A549 treated with ZK216348 at 1 μM for 4 hours (cell line): ENCODE results near the gene MTX1. TPM values are rescaled to one million over a fixed set of nuclear protein-coding genes. Genes with fewer than 3 reads are reported as not detected.

Experiments used
- total RNA-seq: library from RNA; stranded (reverse); fragments of 200-300 nt; extraction: Qiagen RNA extraction; gene quantifications from 5 replicates; pipeline ENCODE4 v1.2.3, GENCODE V29; 2022; ENCODE audit warnings: low read depth

The MTX1 gene, protein sequence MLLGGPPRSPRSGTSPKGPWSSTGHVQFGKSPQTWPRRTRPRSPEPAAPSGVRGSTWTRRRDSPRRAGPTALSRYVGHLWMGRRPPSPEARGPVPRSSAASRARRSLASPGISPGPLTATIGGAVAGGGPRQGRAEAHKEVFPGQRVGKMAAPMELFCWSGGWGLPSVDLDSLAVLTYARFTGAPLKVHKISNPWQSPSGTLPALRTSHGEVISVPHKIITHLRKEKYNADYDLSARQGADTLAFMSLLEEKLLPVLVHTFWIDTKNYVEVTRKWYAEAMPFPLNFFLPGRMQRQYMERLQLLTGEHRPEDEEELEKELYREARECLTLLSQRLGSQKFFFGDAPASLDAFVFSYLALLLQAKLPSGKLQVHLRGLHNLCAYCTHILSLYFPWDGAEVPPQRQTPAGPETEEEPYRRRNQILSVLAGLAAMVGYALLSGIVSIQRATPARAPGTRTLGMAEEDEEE
- 53.5 to 74.7 TPM (median 69.1 TPM) in 5 replicates for total RNA-seq

DNA sequence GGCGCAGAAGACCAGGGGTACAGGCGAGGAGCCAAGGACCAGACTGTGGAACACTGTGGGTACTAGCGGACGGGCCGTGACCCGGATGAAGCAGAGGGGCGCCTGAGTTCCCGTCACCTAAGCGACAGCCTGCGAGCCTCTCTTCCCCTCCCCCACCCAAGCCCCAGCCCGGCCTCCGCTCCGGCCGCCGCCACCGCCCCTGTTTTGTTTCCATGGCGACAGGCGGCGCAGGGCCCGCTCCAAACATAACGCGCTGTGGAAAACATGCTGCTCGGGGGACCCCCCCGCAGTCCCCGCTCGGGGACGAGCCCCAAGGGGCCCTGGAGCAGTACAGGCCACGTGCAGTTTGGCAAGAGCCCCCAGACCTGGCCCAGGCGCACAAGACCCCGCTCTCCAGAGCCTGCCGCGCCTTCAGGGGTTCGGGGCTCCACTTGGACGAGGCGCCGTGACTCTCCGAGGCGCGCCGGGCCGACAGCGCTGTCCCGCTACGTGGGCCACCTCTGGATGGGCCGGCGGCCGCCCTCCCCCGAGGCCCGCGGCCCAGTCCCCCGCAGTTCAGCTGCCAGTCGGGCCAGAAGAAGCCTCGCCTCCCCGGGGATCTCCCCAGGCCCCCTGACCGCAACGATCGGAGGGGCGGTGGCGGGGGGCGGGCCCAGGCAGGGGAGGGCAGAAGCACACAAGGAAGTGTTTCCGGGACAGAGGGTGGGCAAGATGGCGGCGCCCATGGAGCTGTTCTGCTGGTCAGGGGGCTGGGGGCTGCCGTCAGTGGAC, at the start of gene MTX1:
MTX1 (plus strand) TSS at position 155 of the 771 bp plus-strand sequence; CDS start at position 265, 110 bp downstream.

DNA sequence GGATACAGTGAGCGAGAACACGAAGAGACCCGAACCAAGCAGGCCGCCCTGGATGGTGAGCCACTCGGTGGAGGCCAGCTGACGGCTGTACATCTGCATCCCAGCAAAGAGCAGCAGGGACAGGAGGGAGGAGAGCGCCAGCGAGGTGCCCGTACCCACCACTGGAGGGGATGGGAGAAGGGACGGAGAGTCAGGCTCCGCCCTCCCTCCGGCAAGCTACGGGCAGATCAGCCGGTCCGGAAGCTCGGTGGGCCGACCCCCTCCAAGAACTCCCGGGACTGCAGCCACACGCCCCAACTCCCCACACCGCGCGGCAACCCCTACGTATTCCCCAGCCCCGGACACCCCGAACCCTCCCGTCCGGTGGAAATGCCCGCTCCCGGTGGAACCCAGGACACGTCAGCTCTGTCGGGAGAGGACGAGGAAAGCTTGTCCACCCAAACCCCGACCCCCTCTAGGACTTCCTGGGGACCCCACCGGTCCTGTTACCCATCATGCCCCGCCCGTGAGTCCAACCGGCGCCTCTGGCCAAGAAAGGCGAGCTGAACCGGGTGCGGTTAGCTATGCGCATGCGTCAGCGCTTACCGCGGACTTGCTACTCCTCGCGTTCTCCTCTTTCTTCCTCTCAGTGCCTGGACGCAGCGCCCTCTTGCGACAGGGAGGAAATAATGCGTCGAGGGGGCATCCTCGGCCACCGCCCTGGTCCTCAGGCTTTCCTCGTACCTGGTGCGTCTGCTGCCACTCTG, 35.6 kb upstream of the MTX1 start, which contains the start of gene KRTCAP2:
KRTCAP2 (minus strand) TSS at position 573 of the 746 bp plus-strand sequence; CDS start at position 493, 80 bp downstream.

DNA sequence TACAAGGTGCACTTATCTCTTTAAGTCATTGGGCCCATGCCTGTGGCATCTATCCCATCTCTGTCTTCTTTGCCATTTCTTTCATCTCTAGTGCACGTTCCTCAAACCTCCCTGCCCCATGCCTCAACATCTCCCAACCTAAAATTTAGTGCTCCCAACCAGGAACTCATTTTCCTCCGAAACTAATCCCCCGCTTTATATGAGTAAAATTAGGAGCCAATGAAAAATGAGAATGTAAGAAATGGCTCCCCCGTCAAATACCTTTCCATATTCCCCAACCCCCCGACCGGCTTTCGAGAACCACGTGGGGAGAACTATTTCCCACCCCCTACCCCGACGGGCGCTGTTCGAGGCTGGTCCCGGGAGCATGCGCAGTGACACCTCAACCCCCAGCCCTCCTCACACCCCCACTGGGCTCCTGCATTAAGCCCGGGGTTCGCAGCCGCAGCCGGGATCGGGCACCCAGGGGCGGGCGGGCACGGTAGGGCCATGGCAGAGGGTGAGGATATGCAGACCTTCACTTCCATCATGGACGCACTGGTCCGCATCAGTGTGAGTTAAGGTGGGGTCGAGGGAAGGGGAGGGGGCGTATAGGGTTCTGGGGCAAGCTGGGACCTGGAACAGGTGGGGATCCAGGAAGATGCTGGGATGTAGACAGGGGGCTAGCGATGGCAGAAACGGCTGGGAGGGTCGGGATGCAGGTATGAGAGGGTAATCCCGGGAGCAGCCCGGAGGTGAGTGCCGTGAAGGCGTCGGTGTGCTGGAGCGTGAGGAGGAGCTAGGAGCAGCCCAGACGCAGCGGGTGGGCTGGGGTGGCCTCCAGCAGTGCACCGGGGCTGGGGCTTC, 34.8 kb upstream of the MTX1 start, which contains the start of gene TRIM46:
TRIM46 (plus strand) TSS at position 372 of the 846 bp plus-strand sequence; CDS start at position 490, 118 bp downstream.

DNA sequence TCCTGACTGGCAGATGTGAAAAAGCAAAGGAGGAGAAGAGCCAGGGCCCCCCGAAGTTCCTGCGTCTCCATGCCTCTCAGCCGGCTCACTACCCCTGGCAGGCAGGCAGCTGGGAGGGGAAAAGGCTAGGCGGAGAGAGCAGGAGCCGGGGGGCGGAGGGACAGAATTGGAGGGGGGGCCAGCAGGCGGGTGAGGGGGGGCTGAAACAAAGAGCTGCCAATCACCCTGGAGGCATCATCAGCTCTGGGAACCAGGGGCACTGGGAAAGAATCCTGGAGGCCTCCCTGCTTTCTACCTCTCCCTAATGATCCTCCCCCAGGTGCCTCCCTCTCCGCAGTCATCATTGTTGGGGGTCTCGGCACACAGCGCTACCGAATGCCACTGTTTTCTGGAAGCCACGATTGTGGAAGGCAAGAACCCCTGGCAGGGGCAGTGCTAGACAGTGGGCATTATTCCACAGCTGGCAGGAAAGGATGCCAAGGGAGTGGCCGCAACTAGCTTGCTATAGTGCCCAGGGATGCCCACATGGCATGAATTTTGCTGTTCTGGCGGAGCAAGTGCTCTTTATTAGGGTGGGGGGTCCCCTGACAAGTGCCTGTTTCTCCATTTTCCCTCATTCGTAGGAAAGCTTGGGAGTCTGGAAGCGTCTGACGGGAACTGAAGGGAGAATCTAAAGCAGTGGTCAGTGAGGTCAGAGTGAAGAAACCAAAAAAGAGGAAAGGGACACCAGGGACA, 522 bp upstream of the MTX1 start, which contains the start of gene THBS3:
THBS3 (minus strand) TSS at position 92 of the 735 bp plus-strand sequence; CDS start at position 71, 21 bp downstream.

DNA sequence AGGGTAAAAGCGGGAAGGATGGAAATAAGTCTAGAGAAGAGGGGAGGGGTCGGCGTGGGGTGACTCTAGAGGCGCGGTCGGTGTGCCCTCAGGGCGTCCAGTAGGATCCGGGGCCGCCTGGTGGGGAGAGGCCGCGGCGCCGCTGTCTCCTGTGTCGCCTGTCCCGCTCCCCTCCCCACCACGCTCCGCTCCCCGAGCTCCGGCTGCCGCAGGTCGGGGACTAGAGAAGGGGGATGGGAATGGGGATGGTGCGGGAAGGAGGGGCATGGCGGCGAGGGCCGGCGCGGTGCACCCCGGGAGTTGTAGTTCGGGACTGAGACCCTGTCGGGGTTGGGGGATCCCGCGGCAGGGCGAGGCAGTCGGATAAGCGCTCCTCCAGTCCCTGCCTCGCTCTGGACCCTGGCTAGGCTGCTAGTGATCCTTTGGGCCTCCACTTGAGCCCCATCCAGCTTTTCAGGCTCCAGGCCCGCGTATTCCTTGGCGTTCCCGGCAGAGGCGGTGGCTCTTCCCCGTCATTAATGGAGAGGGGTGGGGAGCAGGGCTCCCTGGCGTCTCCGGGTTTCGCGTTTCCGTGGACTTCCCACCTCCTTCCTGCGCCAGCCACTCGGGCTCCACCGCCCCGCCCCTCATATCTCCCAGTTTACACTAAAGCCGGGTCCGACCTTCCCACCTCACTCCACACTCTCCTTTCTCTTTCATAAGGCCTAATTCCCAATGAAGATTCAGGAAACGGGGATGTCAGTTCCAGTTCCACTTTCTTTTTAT, 46.9 kb downstream of the MTX1 start, which contains the start of gene ENTREP3:
ENTREP3 (minus strand) TSS at position 241 of the 765 bp plus-strand sequence. CDS start 606 bp downstream, outside the sequence.

DNA sequence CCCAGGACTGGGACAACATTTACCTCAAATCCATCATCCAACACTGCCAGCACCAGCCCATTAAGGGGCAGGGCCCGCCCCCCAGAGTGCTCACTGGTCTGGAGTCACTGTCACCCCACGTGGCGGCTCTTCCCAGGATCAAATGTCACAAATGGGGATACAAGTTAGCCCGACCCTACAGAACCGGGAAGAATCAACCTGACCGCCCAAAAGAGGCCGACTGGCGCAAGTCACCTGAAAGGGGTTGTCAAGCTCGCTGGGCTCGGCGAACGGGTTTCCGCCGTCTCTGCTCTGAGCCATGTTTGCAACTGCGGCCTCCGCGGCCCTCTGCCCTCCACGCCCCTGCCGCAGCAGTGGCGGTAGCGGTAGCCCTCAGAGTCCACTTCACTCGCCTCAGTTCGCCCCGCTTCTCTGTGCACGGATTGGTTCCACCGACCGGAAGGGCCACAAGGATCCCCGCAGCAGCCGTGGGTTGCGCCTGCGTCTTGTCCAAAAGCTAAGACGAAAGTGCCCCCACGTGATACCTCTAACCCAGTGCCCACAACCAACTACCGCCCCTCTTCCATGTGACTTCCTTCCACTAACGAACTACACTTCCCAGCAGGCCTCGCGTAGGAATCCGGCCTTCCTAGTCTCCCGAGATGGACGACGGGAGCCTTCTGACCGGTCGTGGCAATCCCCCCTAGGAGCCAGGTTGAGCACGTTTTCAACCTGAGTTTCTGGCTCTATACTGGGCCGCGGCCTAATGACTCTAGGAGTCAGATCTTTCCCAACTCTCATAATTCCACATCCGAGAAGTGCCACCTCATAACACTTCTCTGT, 53.6 kb downstream of the MTX1 start, which contains the start of gene SCAMP3:
SCAMP3 (minus strand) TSS at position 509 of the 822 bp plus-strand sequence; CDS start at position 300, 209 bp downstream.

Other genes starting within 250 kb of the MTX1 start
- 17.3 to 25.2 TPM (median 22.8 TPM) in 5 replicates for gene PYGO2, start 246.9 kb upstream of the MTX1 start, total RNA-seq
- 127 to 198 TPM (median 190 TPM) in 5 replicates for gene SHC1, start 237.9 kb upstream of the MTX1 start, total RNA-seq
- 315 to 374 TPM (median 341 TPM) in 5 replicates for gene CKS1B, start 234.0 kb upstream of the MTX1 start, total RNA-seq
- gene FLAD1, start 225.4 kb upstream of the MTX1 start, total RNA-seq, result 32.7 to 48.4 TPM (median 44.8 TPM) in 5 replicates
- not detected in 5 replicates for gene LENEP, start 215.1 kb upstream of the MTX1 start, total RNA-seq
- gene ZBTB7B, start 205.9 kb upstream of the MTX1 start, total RNA-seq, result 23.6 to 45.7 TPM (median 42.3 TPM) in 5 replicates
- 0.47 to 0.72 TPM (median 0.64 TPM) in 4 of 5 replicates, not detected in the other for gene DCST2, start 174.9 kb upstream of the MTX1 start, total RNA-seq
- not detected in 5 replicates for gene DCST1, start 174.9 kb upstream of the MTX1 start, total RNA-seq
- gene ADAM15, start 157.4 kb upstream of the MTX1 start, total RNA-seq, result 43.4 to 105 TPM (median 89.4 TPM) in 5 replicates
- 7.5 to 11.6 TPM (median 10.4 TPM) in 5 replicates for gene EFNA4, start 145.0 kb upstream of the MTX1 start, total RNA-seq
- gene EFNA3, start 129.9 kb upstream of the MTX1 start, total RNA-seq, result 5.0 to 6.2 TPM (median 5.8 TPM) in 5 replicates
- 25.9 to 37.5 TPM (median 31.4 TPM) in 5 replicates for gene EFNA1, start 80.8 kb upstream of the MTX1 start, total RNA-seq
- gene SLC50A1, start 72.8 kb upstream of the MTX1 start, total RNA-seq, result 30.3 to 36.9 TPM (median 34.9 TPM) in 5 replicates
- gene DPM3, start 68.2 kb upstream of the MTX1 start, total RNA-seq, result 48.3 to 103 TPM (median 102 TPM) in 5 replicates
- 165 to 271 TPM (median 248 TPM) in 5 replicates for gene KRTCAP2, start 35.4 kb upstream of the MTX1 start, total RNA-seq
- 1.0 to 3.1 TPM (median 1.8 TPM) in 5 replicates for gene TRIM46, start 34.8 kb upstream of the MTX1 start, total RNA-seq
- 6.7 to 10.8 TPM (median 9.2 TPM) in 5 replicates for gene THBS3, start 798 bp upstream of the MTX1 start, total RNA-seq
- gene ENTREP3, start 46.8 kb downstream of the MTX1 start, total RNA-seq, result 20.0 to 40.0 TPM (median 36.8 TPM) in 5 replicates
- 79.1 to 127 TPM (median 126 TPM) in 5 replicates for gene SCAMP3, start 53.7 kb downstream of the MTX1 start, total RNA-seq
- gene CLK2, start 64.8 kb downstream of the MTX1 start, total RNA-seq, result 20.3 to 31.8 TPM (median 29.7 TPM) in 5 replicates
- 2.0 to 6.6 TPM (median 5.5 TPM) in 5 replicates for gene HCN3, start 68.8 kb downstream of the MTX1 start, total RNA-seq
- 0.07 TPM in 1 of 5 replicates, not detected in the others for gene PKLR, start 92.7 kb downstream of the MTX1 start, total RNA-seq
- 159 to 192 TPM (median 173 TPM) in 5 replicates for gene FDPS, start 100.2 kb downstream of the MTX1 start, total RNA-seq
- gene RUSC1, start 112.2 kb downstream of the MTX1 start, total RNA-seq, result 31.4 to 61.5 TPM (median 56.9 TPM) in 5 replicates